Osteoblast (primary cell): ENCODE measurements around the gene CHURC1. TPM values are rescaled to one million over a fixed set of nuclear protein-coding genes. Genes with fewer than 3 reads are reported as not detected.

Experiments used
- DNase-seq: peaks from one replicate; pipeline ENCODE4 v3.0.0; 2011; ENCODE audit warnings: low spot score, mixed read lengths; ENCODE audit not compliant: insufficient read length; ENCODE audit errors: missing footprints
- H2AFZ ChIP-seq: 2 replicates; pipeline ENCODE4 v1.6.0; 2011; ENCODE audit warnings: mild to moderate bottlenecking, low read length
- H3K27ac ChIP-seq: 2 replicates; pipeline ENCODE4 v1.5.1; 2011; ENCODE audit warnings: mild to moderate bottlenecking, low read depth, low read length, moderate library complexity
- H3K27me3 ChIP-seq: 2 replicates; pipeline ENCODE4 v1.6.0; 2012; ENCODE audit warnings: mild to moderate bottlenecking, control low read depth, inconsistent platforms, low read length, moderate library complexity; ENCODE audit not compliant: insufficient read depth
- H3K36me3 ChIP-seq: 2 replicates; pipeline ENCODE4 v1.5.1; 2011; ENCODE audit warnings: mild to moderate bottlenecking, low read length, control low read depth, moderate library complexity; ENCODE audit not compliant: insufficient read depth
- H3K4me1 ChIP-seq: 2 replicates; pipeline ENCODE4 v1.5.1; 2011; ENCODE audit warnings: mild to moderate bottlenecking, low read length, control low read depth, moderate library complexity; ENCODE audit not compliant: insufficient read depth
- H3K4me2 ChIP-seq: 2 replicates; pipeline ENCODE4 v1.6.0; 2011; ENCODE audit warnings: mild to moderate bottlenecking, low read length; ENCODE audit not compliant: insufficient read depth
- H3K4me3 ChIP-seq: fragments of 200-600 bp; sonication (generic); 3 replicates; pipeline ENCODE4 v1.5.1; 2012; ENCODE audit warnings: mild to moderate bottlenecking, low read length, inconsistent platforms; ENCODE audit not compliant: insufficient read depth
- H3K79me2 ChIP-seq: 2 replicates; pipeline ENCODE4 v1.6.0; 2012; ENCODE audit warnings: mild to moderate bottlenecking, low read length, control low read depth, inconsistent platforms; ENCODE audit not compliant: insufficient read depth
- H3K9me3 ChIP-seq: 2 replicates; pipeline ENCODE4 v1.5.1; 2011; ENCODE audit warnings: low read depth, low read length, control low read depth
- H4K20me1 ChIP-seq: 2 replicates; pipeline ENCODE4 v1.6.0; 2012; ENCODE audit warnings: mild to moderate bottlenecking, low read length, control low read depth; ENCODE audit not compliant: insufficient read depth
- total RNA-seq: library from RNA; depleted of rRNA; stranded (reverse); fragments of >200 nt; gene quantifications from 2 replicates; pipeline ENCODE4 v1.2.3, GENCODE V29; 2012
- TF ChIP-seq, protein P1 (sequence below): IDR thresholded peaks from 2 replicates; pipeline ENCODE4 v1.5.1; 2011; ENCODE audit warnings: mild to moderate bottlenecking, low read depth, low read length, moderate library complexity; ENCODE audit errors: extremely low read depth

CHURC1 gene
- total RNA-seq, 1 donor = 79.6 TPM

DNA sequence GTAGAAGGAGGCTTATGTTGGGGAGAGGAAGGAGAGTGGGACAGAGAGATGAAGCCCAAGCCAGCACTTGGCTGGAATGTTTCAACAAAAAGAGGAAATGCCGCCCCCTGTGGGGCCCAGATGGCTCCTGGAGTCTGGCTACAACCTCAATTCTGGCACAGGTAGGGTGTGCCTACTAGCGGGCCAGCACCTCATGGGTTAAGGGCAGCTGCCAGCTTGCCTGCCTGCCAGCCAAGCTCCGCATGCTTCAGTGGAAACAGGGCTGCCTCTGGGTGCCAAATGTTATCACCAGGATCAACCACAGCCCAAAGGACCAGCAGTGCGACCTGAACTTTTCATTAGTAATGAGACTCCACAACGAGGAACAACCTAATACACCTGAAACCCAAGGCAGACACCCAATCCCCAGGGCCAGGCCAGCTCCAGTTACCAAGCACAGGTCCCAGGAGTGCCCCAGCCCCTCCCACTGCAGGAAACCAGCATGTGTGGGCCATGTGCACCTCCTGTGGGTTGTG lies 46.6 kb downstream of the CHURC1 start:
- Histone ChIP-seq H2AFZ (no peak overlapping the region), H3K36me3 (no peaks in the 10 kb centered on the region), H3K27ac (no peak overlapping the region), H4K20me1 (peaks cover 3% of the 10 kb centered on the region), H3K4me1 (no peaks in the 10 kb centered on the region), H3K4me2 (no peak overlapping the region), H3K4me3 (no peak overlapping the region), H3K79me2 (no peaks in the 10 kb centered on the region), H3K9me3 (peaks cover 6% of the 10 kb centered on the region), H3K27me3 (no peaks in the 10 kb centered on the region)
- TF ChIP-seq, protein P1, sequence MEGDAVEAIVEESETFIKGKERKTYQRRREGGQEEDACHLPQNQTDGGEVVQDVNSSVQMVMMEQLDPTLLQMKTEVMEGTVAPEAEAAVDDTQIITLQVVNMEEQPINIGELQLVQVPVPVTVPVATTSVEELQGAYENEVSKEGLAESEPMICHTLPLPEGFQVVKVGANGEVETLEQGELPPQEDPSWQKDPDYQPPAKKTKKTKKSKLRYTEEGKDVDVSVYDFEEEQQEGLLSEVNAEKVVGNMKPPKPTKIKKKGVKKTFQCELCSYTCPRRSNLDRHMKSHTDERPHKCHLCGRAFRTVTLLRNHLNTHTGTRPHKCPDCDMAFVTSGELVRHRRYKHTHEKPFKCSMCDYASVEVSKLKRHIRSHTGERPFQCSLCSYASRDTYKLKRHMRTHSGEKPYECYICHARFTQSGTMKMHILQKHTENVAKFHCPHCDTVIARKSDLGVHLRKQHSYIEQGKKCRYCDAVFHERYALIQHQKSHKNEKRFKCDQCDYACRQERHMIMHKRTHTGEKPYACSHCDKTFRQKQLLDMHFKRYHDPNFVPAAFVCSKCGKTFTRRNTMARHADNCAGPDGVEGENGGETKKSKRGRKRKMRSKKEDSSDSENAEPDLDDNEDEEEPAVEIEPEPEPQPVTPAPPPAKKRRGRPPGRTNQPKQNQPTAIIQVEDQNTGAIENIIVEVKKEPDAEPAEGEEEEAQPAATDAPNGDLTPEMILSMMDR = peak; percentile 11
- DNase-seq = no peak

DNA sequence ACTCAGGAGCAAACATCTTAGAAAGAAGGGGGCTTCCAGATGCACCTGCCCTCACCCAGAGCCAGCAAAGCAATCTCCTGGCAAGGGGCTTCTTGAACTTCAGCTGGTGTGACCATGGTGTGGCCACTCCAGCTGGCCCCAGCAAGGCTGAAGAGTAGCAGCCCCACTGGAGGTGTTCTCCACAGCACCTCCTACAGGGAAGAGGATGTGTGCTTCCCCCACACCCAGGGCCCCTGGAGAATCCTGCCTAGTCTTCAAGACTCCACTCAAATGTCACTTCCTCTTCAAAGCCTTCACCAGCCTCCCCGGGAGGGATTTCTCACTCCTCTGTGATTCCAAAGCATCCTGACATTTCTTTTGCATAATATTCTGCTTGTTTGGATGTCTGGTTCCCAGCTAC lies 49.4 kb downstream of the CHURC1 start:
- Histone ChIP-seq H3K27me3 (no peaks in the 10 kb centered on the region), H4K20me1 (peaks cover 3% of the 10 kb centered on the region), H2AFZ (no peak overlapping the region), H3K4me3 (no peak overlapping the region), H3K4me1 (no peaks in the 10 kb centered on the region), H3K4me2 (no peak overlapping the region), H3K36me3 (no peaks in the 10 kb centered on the region), H3K27ac (no peak overlapping the region), H3K9me3 (no peaks in the 10 kb centered on the region), H3K79me2 (no peaks in the 10 kb centered on the region)
- TF ChIP-seq, protein P1 = no peak
- DNase-seq = no peak

DNA sequence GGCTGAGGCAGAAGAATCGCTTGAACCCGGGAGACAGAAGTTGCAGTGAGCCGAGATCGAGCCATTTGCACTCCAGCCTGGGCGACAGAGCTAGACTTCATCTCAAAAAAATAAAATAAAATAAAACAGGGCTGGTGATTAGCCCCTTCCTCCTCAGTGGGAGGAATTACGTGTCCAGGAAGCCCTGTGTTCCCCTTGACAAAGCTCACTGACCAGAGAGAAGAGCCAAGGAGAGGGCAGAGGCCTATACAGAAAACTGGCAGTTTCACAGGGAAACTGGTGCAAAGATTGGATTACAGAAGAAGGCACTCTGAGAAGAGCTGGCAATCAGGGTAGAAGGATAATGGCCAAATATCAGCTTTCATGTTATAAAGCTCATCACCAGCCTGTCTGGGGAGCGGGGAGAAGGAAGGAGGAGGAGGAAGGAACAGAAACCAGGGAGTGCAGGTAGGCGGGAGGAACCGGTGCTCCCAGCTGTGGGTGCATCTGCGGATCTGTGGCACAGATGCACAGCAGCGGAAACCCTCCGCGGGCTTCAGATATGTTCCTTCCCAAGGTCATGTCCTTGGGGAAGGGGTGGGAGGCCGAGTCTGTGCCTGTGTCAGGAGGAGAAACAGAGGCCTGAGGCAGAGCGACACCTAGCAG lies 51.2 kb downstream of the CHURC1 start:
- DNase-seq = no peak
- Histone ChIP-seq H3K4me3 (no peak overlapping the region), H3K36me3 (no peaks in the 10 kb centered on the region), H3K27ac (no peak overlapping the region), H3K9me3 (no peaks in the 10 kb centered on the region), H3K4me2 (no peak overlapping the region), H3K27me3 (no peaks in the 10 kb centered on the region), H3K79me2 (no peaks in the 10 kb centered on the region), H2AFZ (no peak overlapping the region), H3K4me1 (no peaks in the 10 kb centered on the region), H4K20me1 (peaks cover 3% of the 10 kb centered on the region)
- TF ChIP-seq, protein P1 = no peak

DNA sequence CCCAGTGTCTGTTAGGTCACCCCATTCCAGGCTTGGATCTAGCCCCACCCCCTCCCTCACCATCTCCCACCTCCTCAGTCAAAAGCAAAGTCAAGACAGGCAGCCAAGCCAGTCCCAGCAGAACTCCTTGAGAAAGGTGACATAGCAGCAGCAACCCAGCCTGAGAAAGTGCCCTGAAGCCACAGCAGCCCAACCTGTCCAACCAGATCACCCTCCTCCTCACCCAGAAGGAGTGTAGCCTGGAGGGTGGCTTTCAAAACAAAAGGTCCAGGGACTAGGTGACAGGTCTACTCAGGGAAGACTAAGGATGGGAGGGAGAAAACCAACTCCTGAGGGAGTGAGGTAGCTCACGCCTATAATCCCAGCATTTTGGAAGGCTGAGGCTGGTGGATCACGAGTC lies 52.7 kb downstream of the CHURC1 start:
- TF ChIP-seq, protein P1 = no peak
- no peaks in the 10 kb centered on the region for H3K36me3 ChIP-seq
- H3K27ac ChIP-seq = no peak overlapping the region
- peaks cover 5% of the 10 kb centered on the region for H3K4me1 ChIP-seq
- no peaks in the 10 kb centered on the region for H3K79me2 ChIP-seq
- no peak overlapping the region for H2AFZ ChIP-seq
- H3K4me3 ChIP-seq = no peak overlapping the region
- no peak for DNase-seq
- H3K27me3 ChIP-seq = peaks cover 3% of the 10 kb centered on the region
- H3K9me3 ChIP-seq = no peaks in the 10 kb centered on the region
- H4K20me1 ChIP-seq = peaks cover 3% of the 10 kb centered on the region
- H3K4me2 ChIP-seq = no peak overlapping the region
